NK-92 (cell line): ENCODE data around the gene TFAP2A.

Experiments used
- DNase-seq: peaks from one replicate; lab custom pipeline; 2025; ENCODE audit not compliant: unreplicated experiment; lab: John Stamatoyannopoulos, UW

The TFAP2A gene

GRCh38 chr6:10426781-10427279 lies 12.0 kb upstream of the TFAP2A start:
- DNase-seq: no peak

DNA sequence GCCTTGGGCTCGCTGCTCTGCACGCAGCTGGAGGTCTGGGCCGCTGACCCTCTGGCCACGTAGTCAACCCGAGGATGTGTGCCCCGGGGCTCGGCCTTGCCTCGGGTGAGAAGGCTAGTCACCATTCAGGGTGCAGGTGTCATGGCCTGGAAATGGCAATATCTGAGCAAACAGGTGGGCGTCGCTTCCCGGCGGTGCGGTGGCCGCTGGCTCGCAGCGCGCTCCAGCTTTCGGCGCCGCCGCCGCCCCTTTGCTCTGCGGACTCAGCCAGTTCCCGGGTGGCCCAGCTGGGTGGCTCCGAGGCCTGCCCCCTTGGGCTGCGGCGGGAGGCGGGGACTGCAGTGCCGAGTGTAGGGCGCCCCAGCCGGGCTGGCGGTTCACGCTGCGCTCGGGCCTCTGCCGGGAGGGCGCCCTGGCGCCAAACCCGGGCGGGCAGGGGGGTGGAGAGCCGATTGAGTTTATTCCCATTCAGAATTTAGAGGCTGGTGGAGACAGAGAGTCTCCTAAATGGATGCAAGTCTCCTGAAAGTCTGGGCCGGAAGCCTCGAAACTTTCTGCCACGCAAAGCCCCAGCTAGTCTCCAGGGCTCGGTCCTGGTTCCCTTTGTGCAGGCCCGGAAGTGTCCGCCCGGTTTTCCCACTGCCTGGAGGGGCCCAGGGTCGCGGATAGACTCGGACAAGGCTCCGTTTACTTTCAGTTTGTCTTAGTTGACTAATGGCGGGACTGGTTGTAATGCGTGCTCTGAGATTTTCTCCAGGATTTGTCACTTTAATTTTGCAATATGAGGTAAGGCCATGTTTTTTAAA lies 11.3 kb upstream of the TFAP2A start:
- DNase-seq: no peak

GRCh38 chr6:10425176-10425974 lies 10.5 kb upstream of the TFAP2A start:
- DNase-seq: no peak

DNA sequence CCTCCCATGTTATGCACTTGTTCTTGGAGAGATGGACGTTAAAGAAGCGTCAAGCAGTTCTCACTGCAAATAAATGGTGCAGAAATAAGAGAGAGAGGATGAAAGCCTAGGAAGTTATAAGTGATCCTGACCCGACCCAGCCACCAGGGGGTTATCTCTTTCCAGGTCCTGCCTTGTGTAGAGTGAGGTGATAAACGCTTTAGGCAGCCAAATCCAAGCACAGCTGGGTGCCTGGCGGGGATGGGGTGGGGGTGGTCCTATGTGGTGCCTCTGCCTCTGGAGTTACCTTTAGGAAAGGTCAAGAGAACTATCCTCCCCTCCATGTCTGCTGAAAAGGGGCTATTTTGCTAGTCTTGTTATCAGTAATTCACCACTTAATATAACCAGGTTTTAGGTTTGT lies 9.2 kb upstream of the TFAP2A start:
- DNase-seq: no peak

DNA sequence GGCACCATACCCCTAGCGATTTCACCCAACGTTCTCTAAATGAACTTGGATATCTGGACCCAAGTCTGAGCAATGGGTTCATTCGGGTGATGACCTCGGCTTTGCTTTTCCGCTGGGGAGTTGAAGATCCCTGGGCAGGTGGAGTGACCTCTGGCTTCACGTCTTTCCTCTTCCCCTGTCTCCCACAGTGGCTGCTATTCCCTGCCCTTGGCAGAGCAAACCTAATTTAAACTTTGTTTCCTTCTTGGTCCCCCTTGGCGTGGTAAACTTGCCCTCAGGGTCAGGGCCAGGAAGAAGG lies 7.8 kb upstream of the TFAP2A start:
- DNase-seq: no peak

- DNase-seq: no peak
Measured at GRCh38 chr6:10421921-10422736, 7.3 kb upstream of the TFAP2A start.

GRCh38 chr6:10421158-10421920 lies 6.5 kb upstream of the TFAP2A start:
- DNase-seq: no peak

- DNase-seq: no peak
Measured at GRCh38 chr6:10420546-10421157, 5.8 kb upstream of the TFAP2A start.

- DNase-seq: no peak
Measured at GRCh38 chr6:10419749-10420545, 5.1 kb upstream of the TFAP2A start.

DNA sequence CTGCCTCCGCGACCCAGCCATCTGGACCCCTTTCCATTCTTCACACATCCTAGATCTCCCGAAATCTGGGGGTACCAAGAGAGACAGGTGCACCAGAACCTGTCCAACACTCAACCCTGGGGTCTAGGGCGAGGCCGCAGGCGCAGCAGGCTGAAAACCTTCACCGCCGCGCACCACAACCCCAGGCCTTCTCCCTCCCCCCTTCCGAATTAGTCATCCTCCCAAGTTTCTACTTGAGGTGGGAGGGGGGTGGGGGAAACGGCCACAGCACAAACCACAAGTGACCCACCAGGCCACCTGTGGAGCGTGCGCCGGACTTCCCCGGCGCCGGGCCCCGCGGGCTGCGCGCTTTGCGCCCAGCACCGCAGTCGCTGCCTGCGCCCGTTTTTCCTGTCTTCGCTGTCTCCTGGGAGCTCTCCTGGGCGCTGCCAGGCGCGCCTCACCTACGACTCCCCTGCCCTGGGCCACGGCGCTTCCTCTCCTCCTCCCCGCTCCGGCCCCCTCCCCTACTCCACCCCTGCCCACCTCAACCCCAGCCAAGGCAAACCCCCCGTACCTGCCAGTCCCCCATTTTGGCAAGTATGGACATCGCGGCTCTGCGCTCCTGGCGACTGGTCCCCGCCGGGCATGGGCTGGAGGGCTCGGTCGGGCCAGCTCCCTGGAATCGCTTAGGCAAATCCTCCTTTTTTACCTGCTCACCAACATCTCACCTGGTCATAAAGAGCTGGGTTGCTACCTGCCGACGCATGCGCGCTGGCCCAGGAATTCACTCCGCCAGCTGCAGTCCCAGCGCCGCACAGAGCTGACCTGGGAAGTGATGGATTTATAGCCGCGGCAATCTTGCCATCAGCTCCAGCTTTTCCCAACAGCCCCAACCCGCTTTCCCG lies 4.2 kb upstream of the TFAP2A start:
- no peak for DNase-seq

- DNase-seq: no peak
Measured at GRCh38 chr6:10418361-10418861, 3.5 kb upstream of the TFAP2A start.

- DNase-seq: no peak
Measured at GRCh38 chr6:10417681-10418104, 2.8 kb upstream of the TFAP2A start.

- DNase-seq: no peak
Measured at GRCh38 chr6:10416863-10417641, 2.2 kb upstream of the TFAP2A start.

DNA sequence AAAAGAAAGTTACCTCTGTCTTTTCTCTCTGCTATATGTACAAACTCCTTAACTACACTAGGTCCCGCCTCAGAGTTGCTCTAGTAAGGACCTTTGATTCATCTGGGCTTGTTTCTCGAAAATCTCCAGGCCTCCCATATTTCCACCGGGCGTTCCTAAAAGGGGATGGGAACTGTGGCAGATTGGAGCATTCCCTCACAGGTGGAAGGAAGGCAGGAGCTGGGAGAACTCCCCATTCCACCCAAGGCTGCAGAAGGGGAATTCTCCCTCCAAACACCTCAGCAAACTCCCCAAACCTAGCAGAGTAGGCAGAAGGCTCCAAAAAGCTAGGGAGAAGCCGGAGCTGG lies 1.6 kb upstream of the TFAP2A start:
- no peak for DNase-seq

- DNase-seq: no peak
Measured at GRCh38 chr6:10415617-10416480, 975 bp upstream of the TFAP2A start.

DNA sequence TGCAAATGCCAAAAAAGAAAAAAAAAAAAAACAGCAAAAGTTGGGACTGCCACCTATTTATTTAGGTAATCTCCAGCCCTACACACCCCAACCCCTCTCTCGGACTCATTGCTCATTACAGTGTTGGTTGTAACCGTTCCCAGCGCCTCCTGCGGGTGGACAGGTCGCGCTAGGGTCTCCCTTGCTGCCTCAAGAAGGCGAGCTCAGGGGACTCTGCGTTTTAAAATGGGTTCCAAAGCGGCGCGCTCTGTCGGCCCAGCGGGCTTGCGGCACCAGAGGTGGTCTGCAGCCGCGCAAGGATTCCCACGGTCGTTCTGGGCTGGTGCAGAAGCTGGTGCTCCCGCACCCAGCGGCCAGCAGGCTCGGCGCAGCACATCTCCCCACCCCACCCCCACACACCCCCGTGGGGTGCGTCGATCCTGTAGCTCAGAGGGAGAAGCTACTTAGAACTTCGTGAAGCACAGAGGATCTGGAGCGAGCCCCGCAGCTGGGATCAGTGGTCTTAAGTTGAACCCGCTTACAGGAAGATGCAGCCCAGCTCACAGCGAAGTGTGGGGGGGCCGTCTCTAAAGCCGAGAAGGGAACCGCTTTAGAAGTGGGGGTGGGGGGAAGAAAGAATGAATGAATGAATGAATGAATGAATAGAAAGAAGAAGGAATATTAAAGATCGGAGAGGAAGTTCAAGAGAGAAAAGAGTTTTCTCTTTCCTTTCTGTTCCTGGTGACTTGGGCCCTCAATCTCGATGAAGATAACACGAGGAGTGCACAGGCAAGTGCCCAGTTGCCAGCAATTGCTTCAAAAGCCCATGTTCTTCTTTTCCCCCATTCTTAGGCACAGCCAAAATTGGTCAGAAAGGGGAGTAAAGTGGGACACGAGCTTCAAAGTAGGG lies 780 bp downstream of the TFAP2A start:
- DNase-seq: no peak
